ENCODE measurements around the gene LAMC1.
"Not testable (repeated sequence)": the region's sequence is repeated elsewhere in the genome, so short reads cannot be mapped to it uniquely, and the experiment has no call there.

LAMC1 gene

DNA sequence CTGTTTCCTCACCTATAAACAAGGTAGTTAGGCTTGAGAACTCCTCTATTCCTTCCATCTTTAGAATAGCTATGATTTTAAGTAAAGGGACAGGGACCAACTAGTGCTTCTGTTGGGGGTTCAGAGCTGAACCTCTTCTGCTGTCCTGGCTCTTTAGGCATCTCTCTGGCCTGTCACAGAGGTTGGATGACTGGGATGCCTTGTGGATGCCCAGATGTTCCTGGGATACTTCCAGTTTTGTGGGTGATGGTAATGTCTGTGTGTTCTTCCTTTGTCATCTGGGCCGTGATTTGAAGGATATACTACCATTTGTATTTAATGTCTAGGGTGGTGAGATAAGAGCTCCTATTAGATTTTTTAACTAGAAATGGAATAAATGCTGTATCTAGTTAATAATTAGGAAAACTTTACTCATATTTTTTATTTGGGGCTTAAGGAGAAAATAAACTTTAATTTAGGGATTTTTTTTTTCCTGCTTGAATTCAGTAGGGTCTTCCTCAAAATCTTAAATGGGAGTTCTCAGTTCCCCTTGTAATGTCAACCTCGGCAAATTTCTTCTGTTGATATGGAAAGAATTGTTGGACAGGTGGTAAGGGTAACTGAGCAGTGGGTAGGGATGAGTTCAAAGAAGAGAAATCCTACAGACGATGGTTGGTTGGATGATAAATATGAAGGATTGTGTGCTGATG lies 47.2 kb downstream of the LAMC1 start:
- H3K27ac ChIP-seq (ENCODE audit: insufficient read depth in 1 of 2, low read depth in 1 of 2, low read length in 2 of 2, poor library complexity in 1 of 2, severe bottlenecking in 2 of 2): no peak overlapping the region
- CTCF ChIA-PET: no interaction called here
- peaks cover 4 to 18% (median 6%) of the 10 kb centered on the region in 4 experiments for H3K4me1 ChIP-seq (ENCODE audit: control extremely low read depth in 1 of 4, control insufficient read depth in 4 of 4, insufficient read depth in 4 of 4, low read length in 3 of 4)

DNA sequence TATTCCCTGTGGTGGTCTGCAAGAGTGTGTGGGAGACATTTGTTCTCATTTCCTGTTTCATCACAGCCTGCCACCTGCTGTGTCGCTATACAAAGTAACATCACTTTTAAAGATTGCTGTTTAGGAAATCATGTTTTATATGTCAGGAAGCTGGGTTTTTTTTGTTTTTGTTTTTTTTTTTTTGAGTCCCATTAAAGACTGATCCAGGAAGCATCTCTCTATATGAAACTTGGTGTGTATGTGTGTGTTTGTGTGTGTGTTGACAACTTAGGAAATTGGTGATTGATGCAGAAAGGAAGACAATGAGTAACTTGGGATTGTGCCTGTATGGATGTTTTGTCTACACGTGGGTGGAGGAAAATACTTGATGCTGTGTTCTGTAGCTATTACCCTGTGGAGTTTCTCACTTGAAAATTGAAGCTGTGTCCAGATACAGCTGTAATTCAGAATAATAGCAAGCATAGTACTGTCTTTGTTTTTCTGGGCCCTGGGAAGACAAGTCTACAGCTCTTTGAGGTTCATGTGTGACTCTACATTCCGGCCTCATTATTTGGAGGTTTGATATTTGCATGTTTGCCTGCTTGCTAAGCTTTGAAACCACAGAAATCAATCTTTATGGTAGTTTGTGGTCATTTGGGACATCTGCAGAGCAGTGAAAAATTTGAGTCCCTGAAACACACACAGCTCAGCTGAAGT lies 47.9 kb downstream of the LAMC1 start:
- no peak overlapping the region for H3K27ac ChIP-seq (ENCODE audit: insufficient read depth in 1 of 2, low read depth in 1 of 2, low read length in 2 of 2, poor library complexity in 1 of 2, severe bottlenecking in 2 of 2)
- POLR2A ChIA-PET: no interaction called here
- WGBS (ENCODE audit: insufficient coverage): 60% methylated on average over 2 of the region's 3 CpGs
- DNase-seq: peak in 2 of 3 donors; percentile 15 to 52
- H3K4me1 ChIP-seq (ENCODE audit: control extremely low read depth in 1 of 4, control insufficient read depth in 4 of 4, insufficient read depth in 4 of 4, low read length in 3 of 4): peaks cover 4 to 18% (median 6%) of the 10 kb centered on the region in 4 experiments
- CTCF ChIA-PET: interaction anchor here (1.2 kb wide), 1 partner anchor 19 kb away, joined by 4 read pairs; no protein-coding TSS in a partner anchor
- H3K4me3 ChIP-seq (ENCODE audit: control insufficient read depth in 1 of 7, extremely low read depth in 1 of 7, insufficient read depth in 4 of 7, low read depth in 2 of 7, low read length in 6 of 7): no peak overlapping the region
- H3K36me3 ChIP-seq (ENCODE audit: control insufficient read depth in 4 of 4, insufficient read depth in 4 of 4, low read length in 3 of 4): no peaks in the 10 kb centered on the region
- no peaks in the 10 kb centered on the region for H3K27me3 ChIP-seq (replicated peaks in 2 of 5; ENCODE audit: control insufficient read depth in 4 of 5, insufficient read depth in 5 of 5, low read length in 4 of 5)
- no peaks in the 10 kb centered on the region for H3K9me3 ChIP-seq (ENCODE audit: control extremely low read depth in 1 of 5, control insufficient read depth in 4 of 5, insufficient read depth in 2 of 5, low read depth in 1 of 5, low read length in 4 of 5)

More for the DNA sequence above, 47.2 kb downstream of the LAMC1 start:
- WGBS (ENCODE audit: insufficient coverage): 100% methylated on average over 1 of the region's 3 CpGs
- no peak for DNase-seq
- POLR2A ChIA-PET: no interaction called here
- Histone ChIP-seq H3K4me3 (ENCODE audit: control insufficient read depth in 1 of 7, extremely low read depth in 1 of 7, insufficient read depth in 4 of 7, low read depth in 2 of 7, low read length in 6 of 7) (no peak overlapping the region), H3K27me3 (replicated peaks in 2 of 5; ENCODE audit: control insufficient read depth in 4 of 5, insufficient read depth in 5 of 5, low read length in 4 of 5) (no peaks in the 10 kb centered on the region), H3K36me3 (ENCODE audit: control insufficient read depth in 4 of 4, insufficient read depth in 4 of 4, low read length in 3 of 4) (peaks cover 0 to under 1% (median 0%) of the 10 kb centered on the region in 4 experiments), H3K9me3 (ENCODE audit: control extremely low read depth in 1 of 5, control insufficient read depth in 4 of 5, insufficient read depth in 2 of 5, low read depth in 1 of 5, low read length in 4 of 5) (peaks cover 0 to 1% (median 0%) of the 10 kb centered on the region in 5 experiments)

DNA sequence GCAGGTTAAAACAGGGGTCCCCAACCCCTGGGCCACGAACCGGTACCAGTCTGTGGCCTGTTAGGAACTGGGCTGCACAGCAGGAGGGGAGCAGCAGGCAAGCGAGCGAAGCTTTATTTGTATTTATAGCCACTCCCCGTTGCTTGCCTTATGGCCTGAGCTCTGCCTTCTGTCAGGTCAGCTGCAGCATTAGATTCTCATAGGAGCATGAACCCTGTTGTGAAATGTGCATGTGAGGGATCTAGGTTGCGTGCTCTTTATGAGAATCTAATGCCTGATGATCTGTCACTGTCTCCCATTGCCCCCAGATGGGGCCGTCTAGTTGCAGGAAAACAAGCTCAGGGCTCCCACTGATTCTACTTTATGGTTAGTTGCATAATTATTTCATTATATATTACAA lies 49.4 kb downstream of the LAMC1 start:
- DNase-seq; H3K36me3 ChIP-seq (ENCODE audit: control insufficient read depth in 4 of 4, insufficient read depth in 4 of 4, low read length in 3 of 4); POLR2A ChIA-PET; H3K4me3 ChIP-seq (ENCODE audit: control insufficient read depth in 1 of 7, extremely low read depth in 1 of 7, insufficient read depth in 4 of 7, low read depth in 2 of 7, low read length in 6 of 7); H3K27ac ChIP-seq (ENCODE audit: insufficient read depth in 1 of 2, low read depth in 1 of 2, low read length in 2 of 2, poor library complexity in 1 of 2, severe bottlenecking in 2 of 2); H3K9me3 ChIP-seq (ENCODE audit: control extremely low read depth in 1 of 5, control insufficient read depth in 4 of 5, insufficient read depth in 2 of 5, low read depth in 1 of 5, low read length in 4 of 5); H3K27me3 ChIP-seq (replicated peaks in 2 of 5; ENCODE audit: control insufficient read depth in 4 of 5, insufficient read depth in 5 of 5, low read length in 4 of 5): not testable (repeated sequence)
- peaks cover 4 to 18% (median 6%) of the 10 kb centered on the region in 4 experiments for H3K4me1 ChIP-seq (ENCODE audit: control extremely low read depth in 1 of 4, control insufficient read depth in 4 of 4, insufficient read depth in 4 of 4, low read length in 3 of 4)
- 100% methylated on average over 6 of the region's 7 CpGs for WGBS (ENCODE audit: insufficient coverage)
- CTCF ChIA-PET: interaction anchor here (0.8 kb wide), 1 partner anchor 12 kb away, joined by 3 read pairs; no protein-coding TSS in a partner anchor

DNA sequence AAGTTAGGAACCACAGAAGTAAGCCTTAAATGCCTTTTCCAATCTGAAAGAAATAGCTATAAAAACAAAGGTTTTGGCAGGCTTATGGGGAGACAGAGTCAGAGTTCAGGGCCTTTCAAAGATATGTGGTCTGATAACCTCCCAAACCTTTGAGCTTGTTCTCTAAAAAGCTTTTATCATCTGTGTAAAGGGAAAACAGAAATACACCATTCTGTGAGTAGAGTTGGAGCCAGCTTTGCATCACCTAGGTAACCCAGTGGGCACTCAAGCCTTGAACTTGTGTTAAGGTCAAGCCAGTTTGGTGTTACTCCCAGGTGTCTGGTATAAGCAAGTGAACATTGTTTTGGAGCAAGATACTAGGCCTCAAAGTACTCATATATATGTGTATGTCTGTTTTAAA lies 50.1 kb downstream of the LAMC1 start:
- peaks cover 4 to 18% (median 6%) of the 10 kb centered on the region in 4 experiments for H3K4me1 ChIP-seq (ENCODE audit: control extremely low read depth in 1 of 4, control insufficient read depth in 4 of 4, insufficient read depth in 4 of 4, low read length in 3 of 4)
- H3K27me3 ChIP-seq (replicated peaks in 2 of 5; ENCODE audit: control insufficient read depth in 4 of 5, insufficient read depth in 5 of 5, low read length in 4 of 5): no peaks in the 10 kb centered on the region
- POLR2A ChIA-PET: no interaction called here
- no peak overlapping the region for H3K27ac ChIP-seq (ENCODE audit: insufficient read depth in 1 of 2, low read depth in 1 of 2, low read length in 2 of 2, poor library complexity in 1 of 2, severe bottlenecking in 2 of 2)
- CTCF ChIA-PET: interaction anchor here (1.0 kb wide), 1 partner anchor 27 kb away, joined by 3 read pairs; no protein-coding TSS in a partner anchor
- no peak overlapping the region for H3K4me3 ChIP-seq (ENCODE audit: control insufficient read depth in 1 of 7, extremely low read depth in 1 of 7, insufficient read depth in 4 of 7, low read depth in 2 of 7, low read length in 6 of 7)
- no peaks in the 10 kb centered on the region for H3K36me3 ChIP-seq (ENCODE audit: control insufficient read depth in 4 of 4, insufficient read depth in 4 of 4, low read length in 3 of 4)
- no peak for DNase-seq
- H3K9me3 ChIP-seq (ENCODE audit: control extremely low read depth in 1 of 5, control insufficient read depth in 4 of 5, insufficient read depth in 2 of 5, low read depth in 1 of 5, low read length in 4 of 5): no peaks in the 10 kb centered on the region

DNA sequence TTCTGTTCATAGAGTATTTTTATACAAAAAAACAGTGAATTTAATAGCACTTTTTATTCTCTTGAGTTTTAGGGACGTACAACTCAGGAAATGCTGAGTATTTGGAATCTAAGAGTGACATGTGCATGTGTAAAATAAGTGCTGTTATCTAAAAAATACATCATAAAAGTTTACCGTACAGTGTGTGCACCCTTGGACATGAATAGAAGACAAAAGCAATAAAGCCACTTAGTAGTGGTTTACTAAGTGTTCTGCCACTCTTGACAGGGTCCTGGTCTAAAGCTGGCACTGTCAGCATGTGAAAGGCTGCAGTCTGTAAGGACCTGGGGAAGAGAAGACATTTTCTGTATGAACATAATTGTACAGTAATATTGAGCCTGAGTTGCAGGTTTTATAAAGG lies 51.0 kb downstream of the LAMC1 start:
- ChIA-PET POLR2A (no interaction called here), CTCF (interaction anchor here (1.0 kb wide), 1 partner anchor 28 kb away, joined by 3 read pairs; no protein-coding TSS in a partner anchor)
- Histone ChIP-seq H3K4me3 (ENCODE audit: control insufficient read depth in 1 of 7, extremely low read depth in 1 of 7, insufficient read depth in 4 of 7, low read depth in 2 of 7, low read length in 6 of 7) (no peak overlapping the region), H3K9me3 (ENCODE audit: control extremely low read depth in 1 of 5, control insufficient read depth in 4 of 5, insufficient read depth in 2 of 5, low read depth in 1 of 5, low read length in 4 of 5) (no peaks in the 10 kb centered on the region), H3K27me3 (replicated peaks in 2 of 5; ENCODE audit: control insufficient read depth in 4 of 5, insufficient read depth in 5 of 5, low read length in 4 of 5) (no peaks in the 10 kb centered on the region), H3K36me3 (ENCODE audit: control insufficient read depth in 4 of 4, insufficient read depth in 4 of 4, low read length in 3 of 4) (no peaks in the 10 kb centered on the region), H3K27ac (ENCODE audit: insufficient read depth in 1 of 2, low read depth in 1 of 2, low read length in 2 of 2, poor library complexity in 1 of 2, severe bottlenecking in 2 of 2) (no peak overlapping the region), H3K4me1 (ENCODE audit: control extremely low read depth in 1 of 4, control insufficient read depth in 4 of 4, insufficient read depth in 4 of 4, low read length in 3 of 4) (peaks cover 4 to 18% (median 6%) of the 10 kb centered on the region in 4 experiments)
- no peak for DNase-seq
- no CpG with 5 or more reads among the region's 2 CpGs for WGBS (ENCODE audit: insufficient coverage)

DNA sequence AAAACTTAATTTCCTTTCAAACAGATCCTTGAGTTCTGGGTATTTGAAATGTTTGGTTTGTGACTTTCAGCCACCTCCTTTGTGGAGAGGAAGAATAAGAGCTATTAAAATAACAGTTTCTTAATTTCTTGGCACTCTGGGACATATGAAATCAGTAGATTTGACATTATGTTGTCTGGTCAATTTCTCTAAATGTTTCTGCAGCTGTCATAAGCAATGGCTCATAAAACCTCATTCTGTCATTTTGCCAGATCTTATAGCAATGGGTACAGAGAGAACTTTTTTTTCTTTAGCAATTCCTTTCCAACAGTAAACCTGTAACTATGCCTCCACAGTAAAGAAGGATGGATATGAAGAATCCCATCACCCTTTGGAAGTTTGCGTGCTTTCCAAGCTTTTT lies 52.6 kb downstream of the LAMC1 start:
- no CpG with 5 or more reads among the region's 1 CpG for WGBS (ENCODE audit: insufficient coverage)
- Histone ChIP-seq H3K4me3 (ENCODE audit: control insufficient read depth in 1 of 7, extremely low read depth in 1 of 7, insufficient read depth in 4 of 7, low read depth in 2 of 7, low read length in 6 of 7) (no peak overlapping the region), H3K4me1 (ENCODE audit: control extremely low read depth in 1 of 4, control insufficient read depth in 4 of 4, insufficient read depth in 4 of 4, low read length in 3 of 4) (peaks cover 4 to 13% (median 6%) of the 10 kb centered on the region in 4 experiments), H3K9me3 (ENCODE audit: control extremely low read depth in 1 of 5, control insufficient read depth in 4 of 5, insufficient read depth in 2 of 5, low read depth in 1 of 5, low read length in 4 of 5) (no peaks in the 10 kb centered on the region), H3K27me3 (replicated peaks in 2 of 5; ENCODE audit: control insufficient read depth in 4 of 5, insufficient read depth in 5 of 5, low read length in 4 of 5) (no peaks in the 10 kb centered on the region), H3K27ac (ENCODE audit: insufficient read depth in 1 of 2, low read depth in 1 of 2, low read length in 2 of 2, poor library complexity in 1 of 2, severe bottlenecking in 2 of 2) (no peak overlapping the region), H3K36me3 (ENCODE audit: control insufficient read depth in 4 of 4, insufficient read depth in 4 of 4, low read length in 3 of 4) (no peaks in the 10 kb centered on the region)
- no peak for DNase-seq
- POLR2A ChIA-PET: no interaction called here
- CTCF ChIA-PET: no interaction called here

DNA sequence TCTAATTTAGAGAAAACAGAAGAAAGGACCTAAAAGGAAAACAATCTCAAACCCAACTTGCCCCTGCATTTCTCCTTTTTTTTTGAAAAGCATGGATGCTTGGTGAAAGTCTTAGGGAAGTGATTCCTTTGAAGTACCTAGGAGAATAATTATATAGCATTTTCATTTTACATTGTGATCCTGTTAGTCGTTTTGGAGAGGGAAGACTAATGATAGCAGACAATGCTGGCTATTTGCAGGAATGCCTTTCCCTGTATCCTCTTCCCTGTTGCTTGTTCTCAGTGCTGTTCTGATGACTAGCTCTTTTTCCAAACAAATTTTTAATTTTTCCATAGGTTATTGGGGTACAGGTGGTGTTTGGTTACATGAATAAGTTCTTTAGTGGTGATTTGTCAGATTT lies 53.9 kb downstream of the LAMC1 start:
- Histone ChIP-seq H3K4me1 (ENCODE audit: control extremely low read depth in 1 of 4, control insufficient read depth in 4 of 4, insufficient read depth in 4 of 4, low read length in 3 of 4) (peaks cover 0 to 3% (median 0%) of the 10 kb centered on the region in 4 experiments), H3K36me3 (ENCODE audit: control insufficient read depth in 4 of 4, insufficient read depth in 4 of 4, low read length in 3 of 4) (no peaks in the 10 kb centered on the region), H3K27me3 (replicated peaks in 2 of 5; ENCODE audit: control insufficient read depth in 4 of 5, insufficient read depth in 5 of 5, low read length in 4 of 5) (no peaks in the 10 kb centered on the region), H3K27ac (ENCODE audit: insufficient read depth in 1 of 2, low read depth in 1 of 2, low read length in 2 of 2, poor library complexity in 1 of 2, severe bottlenecking in 2 of 2) (no peak overlapping the region), H3K9me3 (ENCODE audit: control extremely low read depth in 1 of 5, control insufficient read depth in 4 of 5, insufficient read depth in 2 of 5, low read depth in 1 of 5, low read length in 4 of 5) (no peaks in the 10 kb centered on the region), H3K4me3 (ENCODE audit: control insufficient read depth in 1 of 7, extremely low read depth in 1 of 7, insufficient read depth in 4 of 7, low read depth in 2 of 7, low read length in 6 of 7) (no peak overlapping the region)
- WGBS (ENCODE audit: insufficient coverage): no CpG with 5 or more reads among the region's 1 CpG
- no peak for DNase-seq
- ChIA-PET POLR2A (interaction anchor here (0.7 kb wide), 1 partner anchor 42 kb away, joined by 4 read pairs; no protein-coding TSS in a partner anchor), CTCF (no interaction called here)
